GM21576 (cell line): ENCODE results near the gene TOP1.
A peak's percentile ranks its signal among the peaks of the same experiment; 100 is the strongest.

Experiments used
- ATAC-seq: cut with Tn5 transposase; IDR thresholded peaks from one replicate; pipeline ENCODE4 v1.9.1; 2021; ENCODE audit warnings: mild to moderate bottlenecking, moderate library complexity; ENCODE audit not compliant: unreplicated experiment

The TOP1 gene

DNA sequence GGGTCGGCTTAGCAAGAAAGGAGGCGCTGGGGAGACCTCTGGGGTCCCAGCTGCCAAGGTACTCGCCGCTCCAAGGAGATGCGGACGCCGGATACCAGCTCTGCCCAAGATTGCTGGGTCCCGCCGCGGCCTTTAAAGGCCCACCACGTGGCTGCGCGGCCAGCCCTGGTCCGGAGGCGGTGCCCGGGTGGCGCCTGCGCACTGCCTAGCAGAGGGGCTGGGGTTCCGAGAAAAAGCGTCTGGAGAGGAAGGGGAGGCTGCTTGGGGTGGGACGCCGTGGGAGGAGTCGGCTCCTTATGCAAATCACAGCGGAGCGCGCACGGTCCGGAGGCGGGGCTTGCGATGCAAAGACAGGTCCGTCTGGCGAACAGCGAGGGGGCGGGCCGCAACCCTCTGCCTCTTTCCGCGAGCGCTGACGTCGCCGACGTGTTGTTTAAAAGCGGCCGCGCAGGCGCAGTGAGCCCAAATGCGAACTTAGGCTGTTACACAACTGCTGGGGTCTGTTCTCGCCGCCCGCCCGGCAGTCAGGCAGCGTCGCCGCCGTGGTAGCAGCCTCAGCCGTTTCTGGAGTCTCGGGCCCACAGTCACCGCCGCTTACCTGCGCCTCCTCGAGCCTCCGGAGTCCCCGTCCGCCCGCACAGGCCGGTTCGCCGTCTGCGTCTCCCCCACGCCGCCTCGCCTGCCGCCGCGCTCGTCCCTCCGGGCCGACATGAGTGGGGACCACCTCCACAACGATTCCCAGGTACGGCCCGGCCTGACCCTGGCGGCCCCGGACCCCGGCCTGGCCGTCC, at the start of gene TOP1:
TOP1 (plus strand) TSS at position 464 of the 791 bp plus-strand sequence; CDS start at position 710, 246 bp downstream.
- peak; percentile 93 for ATAC-seq

DNA sequence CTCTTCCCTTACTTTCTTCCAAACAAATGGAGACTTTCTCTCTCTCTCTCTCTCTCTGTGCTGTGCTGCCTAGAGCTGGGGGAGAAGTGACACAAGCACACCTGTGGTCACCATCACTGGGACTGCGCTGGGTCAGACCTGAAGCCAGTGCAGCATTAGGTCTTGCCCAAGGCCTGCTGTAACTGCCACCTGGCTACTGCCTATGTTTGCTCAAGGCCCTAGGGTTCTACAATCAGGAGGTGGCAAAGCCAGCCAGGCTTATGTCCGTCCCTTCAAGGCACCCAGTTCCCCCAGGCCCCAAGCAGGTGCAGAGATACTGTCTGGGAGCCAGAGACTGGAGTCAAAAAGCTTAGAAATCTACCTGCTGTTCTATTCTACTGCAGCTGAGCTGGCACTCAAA, 49.4 kb upstream of the TOP1 start:
- ATAC-seq: no peak

DNA sequence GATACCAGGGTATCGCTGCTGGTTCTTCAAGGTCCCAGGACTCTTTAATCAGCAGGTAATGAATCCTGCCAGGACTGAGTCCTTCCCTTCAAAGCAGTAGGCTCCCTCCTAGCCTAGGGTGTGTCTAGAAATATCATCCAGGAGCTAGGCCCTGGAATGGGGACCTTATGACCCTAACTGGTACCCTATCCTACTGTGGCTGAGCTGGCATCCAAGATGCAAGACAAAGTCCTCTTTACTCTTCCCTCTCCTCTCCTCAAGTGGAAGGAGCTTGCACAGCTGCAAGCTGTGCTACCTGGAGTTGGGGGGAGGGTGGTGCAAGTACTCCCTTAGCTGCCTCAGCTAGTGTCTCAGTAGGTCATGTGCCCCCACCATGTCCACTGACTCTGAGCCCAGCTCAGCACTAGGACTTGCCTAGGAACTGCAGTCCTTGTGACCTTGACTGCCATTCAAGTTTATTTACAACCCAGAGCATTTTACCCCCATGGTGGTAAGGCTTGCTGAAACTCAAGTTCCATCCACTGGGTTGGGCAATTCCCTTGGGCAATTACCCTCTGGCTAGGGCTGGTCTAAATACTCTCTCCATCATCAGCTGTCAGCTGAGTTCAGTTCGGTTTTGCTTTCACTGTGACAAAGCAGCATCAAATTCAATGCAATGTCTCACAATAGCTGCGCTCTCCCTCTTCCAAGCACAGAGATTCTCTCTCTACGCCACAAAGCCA, 48.4 kb upstream of the TOP1 start:
- ATAC-seq: peak; percentile 45

DNA sequence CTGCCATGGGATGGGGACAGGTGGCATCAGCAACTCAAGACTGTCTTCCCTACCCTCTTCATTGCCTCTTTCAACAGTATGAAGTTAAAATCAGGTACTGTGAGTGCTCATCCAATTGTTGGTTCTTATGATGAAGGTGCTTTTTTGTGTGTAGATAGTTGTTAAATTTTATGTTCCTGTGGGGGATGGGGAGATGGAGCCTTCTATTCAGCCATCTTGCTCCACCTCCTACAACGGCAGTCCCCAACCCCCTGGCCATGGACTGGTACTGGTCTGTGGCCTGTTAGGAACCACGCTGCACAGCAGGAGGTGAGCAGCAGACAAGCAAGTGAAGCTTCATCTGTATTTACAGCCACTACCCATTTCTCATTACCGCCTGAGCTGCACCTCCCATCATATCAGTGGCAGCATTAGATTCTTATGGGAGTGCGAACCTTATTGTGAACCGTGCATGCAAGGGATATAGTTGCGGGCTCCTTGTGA, 47.8 kb upstream of the TOP1 start:
- no peak for ATAC-seq

DNA sequence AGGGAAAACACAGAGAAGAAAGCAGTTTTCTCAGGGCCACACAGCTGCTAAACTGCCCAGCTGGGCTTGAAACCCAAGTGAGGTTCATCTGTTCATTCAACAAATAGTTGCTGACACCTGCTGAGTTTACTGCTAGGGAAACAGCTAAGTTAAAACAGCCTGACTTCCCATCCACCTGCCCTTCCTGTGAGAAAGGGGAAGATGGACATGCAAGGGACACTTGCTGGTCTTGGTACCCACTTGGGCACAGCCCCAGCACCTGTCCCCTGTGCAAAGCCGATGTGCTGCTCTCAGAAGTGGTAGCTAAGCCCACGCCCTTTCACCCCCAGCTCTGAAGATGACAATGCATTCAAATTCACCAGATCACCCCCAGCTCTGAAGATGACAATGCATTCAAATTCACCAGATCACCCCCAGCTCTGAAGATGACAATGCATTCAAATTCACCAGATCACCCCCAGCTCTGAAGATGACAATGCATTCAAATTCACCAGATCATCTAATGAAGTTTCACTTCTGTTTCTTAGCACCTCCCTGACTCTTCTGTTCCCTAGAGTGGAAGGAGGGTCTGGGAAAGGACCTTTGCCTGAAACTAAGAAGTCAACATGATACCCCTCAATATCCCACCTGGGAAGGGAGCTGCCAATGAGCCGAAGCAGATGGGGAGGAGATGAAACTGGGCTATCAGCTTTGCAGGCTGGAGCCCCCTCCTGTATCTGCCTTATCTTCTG, 46.0 kb upstream of the TOP1 start:
- ATAC-seq: no peak

DNA sequence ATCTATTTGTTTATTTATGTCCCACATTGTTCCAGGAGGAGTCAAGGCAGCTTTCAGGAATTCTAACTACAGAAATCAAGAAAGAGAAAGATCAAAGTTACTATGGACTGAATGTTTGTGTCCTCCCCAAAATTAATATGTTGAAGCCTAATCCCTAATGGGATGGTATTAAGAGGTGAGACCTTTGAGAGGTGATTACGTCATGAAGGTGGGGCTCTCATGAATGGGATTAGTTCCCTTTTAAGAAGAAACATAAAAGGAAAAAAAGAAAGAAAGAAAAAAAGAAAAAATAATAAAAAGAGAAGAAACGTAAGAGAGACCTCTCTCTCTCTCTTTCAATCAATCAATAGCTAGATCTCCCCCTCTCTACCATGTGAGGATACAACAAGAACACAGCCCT, 44.7 kb upstream of the TOP1 start:
- ATAC-seq: no peak

DNA sequence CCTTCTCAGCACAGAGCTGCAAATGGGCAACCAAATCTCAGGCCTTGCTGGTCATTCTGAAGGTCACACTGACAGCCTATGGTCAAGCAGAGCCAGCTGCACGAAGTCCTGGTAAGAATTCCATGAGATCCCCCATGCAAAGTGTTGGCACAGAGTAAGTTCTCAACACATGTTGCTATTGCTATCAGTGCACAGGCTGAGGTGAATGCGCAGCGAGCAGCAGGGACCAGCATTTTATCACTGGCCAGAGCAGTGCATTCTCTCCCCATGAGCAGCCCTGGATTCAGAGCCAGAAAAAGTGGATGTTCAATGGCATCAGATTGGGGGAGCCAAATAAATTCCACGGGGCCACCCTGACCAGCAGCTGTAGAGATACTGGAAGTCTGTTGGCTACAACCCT, 44.1 kb upstream of the TOP1 start:
- ATAC-seq: no peak

DNA sequence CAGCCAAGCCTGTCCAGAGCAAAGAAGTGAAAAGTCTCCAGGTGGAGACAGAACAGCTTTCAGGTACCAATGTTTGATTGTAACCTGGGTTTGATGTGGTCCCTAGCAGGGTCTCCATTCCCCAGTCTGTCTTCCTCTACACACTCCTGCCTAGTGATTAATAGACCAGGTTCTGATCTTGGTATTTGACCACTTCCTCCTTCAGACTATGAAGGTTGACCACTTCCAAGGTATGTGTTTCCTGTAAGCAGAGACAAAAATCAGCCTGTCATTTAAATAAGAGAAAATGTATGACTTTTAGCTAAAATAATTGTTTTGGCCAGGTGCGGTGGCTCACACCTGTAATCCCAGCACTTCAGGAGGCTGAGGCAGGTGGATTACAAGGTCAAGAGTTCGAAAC, 41.8 kb upstream of the TOP1 start:
- ATAC-seq: no peak

DNA sequence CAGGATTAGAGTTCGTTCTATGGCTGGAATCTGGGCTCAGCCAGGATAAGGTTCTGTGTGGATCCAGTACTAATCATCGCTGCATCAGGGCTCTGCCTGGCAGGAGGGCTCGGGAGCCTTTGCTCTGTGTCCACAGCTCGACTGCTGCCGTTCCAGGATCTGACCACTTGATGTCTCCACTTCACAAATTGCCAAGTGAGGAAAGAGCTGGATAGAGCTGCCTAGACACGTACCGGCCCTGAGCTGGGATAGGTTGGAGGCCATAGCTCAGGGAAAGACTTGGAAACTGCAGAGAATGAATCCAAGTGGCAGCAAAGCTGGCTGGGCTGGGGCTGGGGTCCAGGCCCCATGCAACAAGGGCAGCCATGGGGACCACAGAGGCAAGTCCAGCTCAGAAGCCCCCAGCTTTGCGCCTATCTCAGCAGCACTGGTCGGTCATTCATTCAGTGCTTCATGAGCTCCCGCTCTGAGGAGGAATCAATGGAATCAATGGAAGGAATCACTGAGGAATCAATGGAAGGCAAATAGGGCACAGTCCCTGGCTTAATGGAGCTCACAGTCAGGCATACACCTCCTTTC, 38.0 kb upstream of the TOP1 start:
- ATAC-seq: peak; percentile 58

DNA sequence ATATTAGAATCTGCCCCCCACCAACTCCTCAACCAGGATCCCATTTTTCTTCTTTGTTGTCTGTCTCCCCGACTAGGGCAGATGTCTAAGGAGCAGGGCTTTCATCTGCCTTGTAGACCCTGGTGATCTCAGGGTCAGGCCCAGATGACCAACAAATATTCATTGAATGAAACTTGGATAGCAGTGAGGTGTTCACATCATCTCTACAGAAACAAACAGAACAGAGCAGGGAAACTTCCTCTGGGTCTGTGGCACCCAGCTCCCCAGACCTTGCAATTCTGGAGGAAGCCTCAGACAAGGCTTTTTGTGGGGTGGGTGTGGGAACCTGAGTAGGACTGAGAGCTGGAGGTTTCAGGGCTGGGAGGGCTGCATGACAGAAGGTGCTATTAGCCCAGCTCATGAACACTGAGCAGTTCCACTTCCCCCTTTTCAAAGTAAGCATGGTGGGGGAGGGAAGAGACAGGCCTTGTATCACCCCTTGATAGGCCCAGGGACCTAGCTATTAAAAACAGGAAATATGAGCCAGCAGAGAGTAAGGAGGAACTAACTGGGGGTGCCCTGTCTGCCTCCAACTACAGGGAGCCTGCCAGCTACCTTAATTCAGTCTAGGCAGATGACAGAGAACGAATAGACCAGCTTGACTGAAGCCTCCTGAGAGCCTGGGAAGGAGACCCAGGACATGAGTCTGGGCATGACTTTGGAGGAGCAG, 37.3 kb upstream of the TOP1 start:
- peak; percentile 92 for ATAC-seq

DNA sequence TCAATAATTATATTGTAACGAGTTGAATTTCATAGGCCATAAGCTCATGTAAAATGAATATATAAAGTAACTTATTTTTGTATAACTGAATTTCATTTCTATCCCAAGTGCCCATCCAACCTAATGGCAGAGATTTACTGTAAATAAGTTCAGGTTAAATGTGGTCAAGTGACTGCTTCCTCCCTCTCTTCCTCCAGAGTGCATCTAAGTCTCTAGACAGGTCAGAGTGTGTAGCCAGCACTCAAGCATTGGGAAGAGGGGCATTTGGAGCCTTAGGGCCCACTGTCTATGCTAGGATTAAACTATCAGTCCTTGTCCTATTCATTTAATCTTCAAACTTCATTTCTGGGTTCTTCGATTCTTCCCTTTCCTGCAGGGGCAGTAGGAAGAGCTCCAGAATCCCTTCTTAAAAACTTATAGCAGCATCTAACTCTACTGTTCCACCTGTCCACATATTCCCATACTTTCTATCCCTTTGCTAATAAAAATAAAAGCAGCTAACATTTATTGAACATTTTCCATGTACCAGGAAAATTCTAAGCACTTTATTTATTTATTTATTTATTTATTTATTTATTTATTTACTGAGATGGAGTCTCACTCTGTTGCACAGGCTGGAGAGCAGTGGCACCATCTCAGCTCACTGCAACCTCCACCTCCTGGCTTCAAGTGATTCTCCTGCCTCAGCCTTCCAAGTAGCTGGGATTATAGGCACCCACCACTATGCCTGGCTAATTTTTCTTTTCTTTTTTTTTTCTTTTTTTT, 36.1 kb upstream of the TOP1 start:
- no peak for ATAC-seq

DNA sequence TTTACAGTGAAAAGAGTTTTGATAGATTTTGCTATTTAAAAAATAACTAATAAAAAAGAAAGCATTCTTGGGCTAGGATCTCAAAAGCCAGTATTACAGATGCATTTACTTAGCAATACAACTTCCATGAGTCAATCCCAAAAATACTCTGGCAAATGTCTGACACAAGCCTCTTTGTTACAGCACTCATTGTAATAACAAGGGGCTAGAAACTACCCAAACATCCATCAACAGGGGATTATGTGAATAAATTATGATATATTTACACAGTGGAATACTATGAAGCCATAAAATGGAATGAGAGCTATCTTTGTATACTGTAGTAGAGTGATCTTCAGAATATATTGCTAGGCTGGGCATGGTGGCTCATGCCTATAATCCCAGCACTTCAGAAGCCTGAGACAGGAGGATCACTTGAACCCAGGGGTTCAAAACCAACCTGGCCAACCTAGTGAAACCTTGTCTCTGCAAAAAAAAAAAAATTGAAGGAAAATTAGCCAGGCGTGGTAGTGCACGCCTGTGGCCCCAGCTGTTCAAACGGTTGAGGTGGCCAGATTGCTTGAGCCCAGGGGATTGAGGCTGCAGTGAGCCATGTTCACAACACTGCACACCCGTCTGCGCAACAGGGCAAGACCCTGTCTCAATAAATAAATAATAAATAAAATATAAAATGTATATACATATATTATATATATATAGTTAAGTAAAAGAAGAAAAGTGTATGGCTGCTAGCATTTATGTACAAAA, 34.7 kb upstream of the TOP1 start:
- no peak for ATAC-seq

DNA sequence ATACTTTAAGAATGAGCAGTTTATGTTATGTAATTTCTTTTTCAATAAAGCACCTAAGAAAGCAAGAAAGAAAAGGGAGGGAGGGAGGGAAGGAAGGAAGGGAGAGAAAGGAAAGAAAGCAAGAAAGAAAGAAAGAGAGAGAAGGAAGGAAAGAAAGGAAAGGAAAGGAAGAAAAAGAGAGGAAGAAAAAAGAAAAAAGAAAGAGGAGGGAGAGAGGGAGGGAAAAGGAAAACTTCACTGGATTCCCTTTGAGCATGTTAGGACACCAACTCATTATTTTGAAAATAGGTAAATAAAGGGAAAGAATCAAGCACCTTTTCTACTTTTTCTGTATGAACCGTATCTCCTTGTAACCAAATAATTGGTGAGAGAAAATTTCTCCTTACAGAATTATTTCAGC, 32.3 kb upstream of the TOP1 start:
- no peak for ATAC-seq

DNA sequence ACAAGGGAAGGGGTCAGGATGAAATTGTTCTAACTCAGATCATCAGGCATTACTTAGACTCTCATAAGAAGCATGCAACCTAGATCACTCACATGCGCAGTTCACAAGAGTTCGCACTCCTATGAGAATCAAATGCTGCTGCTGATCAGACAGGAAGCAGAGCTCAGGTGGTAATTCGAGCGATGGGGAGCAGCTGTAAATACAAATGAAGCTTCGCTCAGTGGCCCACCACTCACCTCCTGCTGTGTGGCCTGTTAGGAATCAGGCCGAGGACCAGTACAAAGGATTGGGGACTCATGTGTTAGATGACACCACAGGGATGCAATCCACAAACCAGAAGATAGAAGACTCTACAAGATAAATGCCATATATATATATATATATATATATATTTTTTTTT, 31.5 kb upstream of the TOP1 start:
- no peak for ATAC-seq

DNA sequence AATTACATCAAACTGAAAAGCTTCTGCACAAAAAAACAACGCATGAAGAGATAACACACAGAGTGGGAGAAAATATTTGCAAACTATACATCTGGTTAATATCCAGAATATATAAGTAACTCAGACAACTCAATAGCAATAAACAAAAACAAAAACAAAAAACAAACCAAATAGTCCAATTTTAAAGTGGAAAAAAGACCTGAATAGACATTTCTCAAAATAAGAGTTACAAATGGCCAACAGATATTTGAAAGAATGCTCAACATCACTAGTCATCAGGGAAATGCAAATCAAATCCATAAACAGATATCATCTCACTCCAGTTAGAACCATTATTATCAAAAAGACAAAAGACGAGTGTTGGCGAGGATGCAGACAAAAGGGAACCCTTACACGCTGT, 28.8 kb upstream of the TOP1 start:
- no peak for ATAC-seq

DNA sequence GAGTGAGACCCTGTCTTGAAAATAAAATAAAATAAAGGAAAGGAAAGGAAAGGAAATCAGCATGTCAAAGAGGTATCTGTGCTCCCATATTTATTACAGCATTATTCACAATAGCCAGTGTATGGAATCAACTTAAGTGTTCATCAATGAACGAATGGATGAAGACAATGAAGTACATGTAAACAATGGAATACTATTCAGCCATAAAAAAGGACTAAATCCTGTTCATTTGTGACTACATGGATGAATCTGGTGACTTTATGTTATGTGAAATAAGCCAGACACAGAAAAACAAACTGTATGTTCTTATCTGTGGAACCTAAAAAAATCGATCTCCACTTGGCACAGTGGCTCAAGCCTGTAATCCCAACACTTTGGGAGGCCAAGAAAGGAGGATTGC, 28.0 kb upstream of the TOP1 start:
- no peak for ATAC-seq

DNA sequence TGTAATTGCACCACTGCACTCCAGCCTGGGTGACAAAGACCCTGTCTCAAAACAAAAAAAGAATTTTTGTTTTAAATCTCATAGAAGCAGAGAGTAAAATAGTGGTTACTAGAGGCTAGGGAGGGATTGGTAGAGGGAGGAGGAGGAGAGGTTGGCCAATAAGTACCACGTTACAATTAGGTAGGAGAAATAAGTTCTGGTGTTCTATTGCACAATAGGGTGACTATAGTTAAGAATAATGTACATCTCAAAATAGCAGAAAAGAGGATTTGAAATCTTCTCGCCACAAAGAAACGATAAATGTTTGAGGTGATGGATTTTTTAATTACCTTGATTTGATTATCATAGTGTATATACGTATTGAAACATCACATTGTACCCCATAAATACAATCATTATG, 27.1 kb upstream of the TOP1 start:
- ATAC-seq: no peak

DNA sequence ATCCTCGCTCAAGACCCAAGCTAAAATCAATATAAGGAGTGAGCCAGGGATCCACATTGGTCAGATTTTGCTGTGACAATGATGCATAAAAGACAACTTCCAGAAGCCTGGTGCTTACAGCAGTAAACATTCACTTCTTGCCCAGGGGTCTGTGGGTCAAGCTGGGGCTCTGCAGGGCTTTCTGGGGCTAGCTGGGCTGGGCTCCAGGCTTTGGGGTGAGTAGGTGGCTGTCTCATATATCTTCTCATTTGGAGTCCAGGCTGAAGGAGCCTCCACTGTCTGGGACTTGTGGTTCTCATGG, 25.8 kb upstream of the TOP1 start:
- no peak for ATAC-seq

DNA sequence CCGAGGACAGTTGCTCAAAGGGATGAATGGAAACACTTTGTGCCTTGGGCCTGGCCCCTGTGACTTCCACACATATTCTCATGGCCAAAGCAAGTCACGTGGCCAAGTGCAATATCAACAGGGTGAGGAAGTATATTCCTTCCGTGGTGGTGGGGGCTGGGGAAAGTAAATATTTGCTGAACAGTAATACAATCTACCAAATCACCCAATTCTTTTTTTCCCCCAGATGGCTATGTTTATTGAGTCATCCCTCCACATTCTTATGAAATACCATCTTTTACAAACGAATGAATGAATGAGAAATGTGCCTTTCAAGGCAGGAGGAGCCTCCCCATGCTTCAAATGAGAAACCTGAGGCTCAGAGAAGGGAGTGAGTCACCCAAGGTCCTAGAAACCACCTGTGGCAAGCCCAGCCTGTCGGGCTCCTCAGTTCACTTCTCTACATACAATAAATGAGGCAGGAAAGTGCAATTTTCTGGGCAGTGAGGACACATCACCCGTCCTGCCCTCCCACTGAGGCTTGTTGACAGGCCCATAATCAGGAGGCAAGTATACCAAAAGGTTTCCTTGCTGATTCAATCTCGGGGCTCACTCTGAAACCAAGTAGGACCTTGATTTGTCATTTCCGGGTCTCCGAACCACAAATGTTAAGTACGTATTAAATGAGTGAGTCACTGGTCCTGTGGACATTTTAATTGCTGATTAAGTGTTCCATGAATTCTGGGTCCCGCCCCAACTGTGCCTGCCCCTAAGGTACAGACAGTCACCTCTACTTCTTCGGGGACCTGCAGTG, 25.3 kb upstream of the TOP1 start:
- peak; percentile 45 for ATAC-seq
